Neutrophil (primary cell): ENCODE data around the gene ITGA2B.

Source experiments
- H3K27ac ChIP-seq: fragments of 200-600 bp; sonication (generic); 2 replicates; pipeline ENCODE4 v1.5.1; 2016; ENCODE audit warnings: mild to moderate bottlenecking, moderate library complexity
- H3K27me3 ChIP-seq: fragments of 200-600 bp; sonication (generic); 2 replicates; pipeline ENCODE4 v1.6.0; 2016; ENCODE audit warnings: mild to moderate bottlenecking
- H3K36me3 ChIP-seq: fragments of 200-600 bp; sonication (generic); 2 replicates; pipeline ENCODE4 v1.5.1; 2017
- H3K4me1 ChIP-seq, 2 experiments: fragments of 200-600 bp in 1 of 2; sonication (generic) in 1 of 2; 1 replicate in 1 of 2; 2 replicates in 1 of 2; pipeline versions ENCODE4 v1.5.1 to v1.6.1; 2013 to 2016; ENCODE audit warnings: low read depth in 1 of 2, low read length in 1 of 2, mild to moderate bottlenecking in 1 of 2, moderate library complexity in 1 of 2; ENCODE audit not compliant: control insufficient read depth in 1 of 2, insufficient read depth in 1 of 2
- H3K4me3 ChIP-seq, 2 experiments: fragments of 200-600 bp in 1 of 2; sonication (generic) in 1 of 2; 1 replicate in 1 of 2; 2 replicates in 1 of 2; pipeline ENCODE4 v1.5.1; 2013 to 2016; ENCODE audit warnings: low read depth in 1 of 2, low read length in 1 of 2, mild to moderate bottlenecking in 1 of 2, moderate library complexity in 1 of 2
- H3K9me3 ChIP-seq: fragments of 200-600 bp; sonication (generic); 2 replicates; pipeline ENCODE4 v1.5.1; 2016
- CTCF ChIP-seq: fragments of 200-600 bp; sonication (generic); IDR thresholded peaks from 2 replicates; pipeline ENCODE4 v1.5.1; 2016; ENCODE audit warnings: antibody characterized with exemption

Gene ITGA2B

GRCh38 chr17:44383363-44383762 is 6.1 kb downstream of the ITGA2B start:
- Histone ChIP-seq H3K4me3 (no peak overlapping the region), H3K9me3 (no peaks in the 10 kb centered on the region), H3K27me3 (peaks cover 73% of the 10 kb centered on the region), H3K36me3 (no peaks in the 10 kb centered on the region), H3K27ac (no peak overlapping the region), H3K4me1 (peaks cover 13 to 17% of the 10 kb centered on the region in 2 experiments)
- no peak for TF ChIP-seq CTCF

GRCh38 chr17:44382917-44383316 is 6.5 kb downstream of the ITGA2B start:
- Histone ChIP-seq H3K4me1 (peaks cover 13 to 17% of the 10 kb centered on the region in 2 experiments), H3K36me3 (no peaks in the 10 kb centered on the region), H3K4me3 (no peak overlapping the region), H3K9me3 (no peaks in the 10 kb centered on the region), H3K27me3 (peaks cover 69% of the 10 kb centered on the region), H3K27ac (no peak overlapping the region)
- TF ChIP-seq CTCF = no peak

DNA sequence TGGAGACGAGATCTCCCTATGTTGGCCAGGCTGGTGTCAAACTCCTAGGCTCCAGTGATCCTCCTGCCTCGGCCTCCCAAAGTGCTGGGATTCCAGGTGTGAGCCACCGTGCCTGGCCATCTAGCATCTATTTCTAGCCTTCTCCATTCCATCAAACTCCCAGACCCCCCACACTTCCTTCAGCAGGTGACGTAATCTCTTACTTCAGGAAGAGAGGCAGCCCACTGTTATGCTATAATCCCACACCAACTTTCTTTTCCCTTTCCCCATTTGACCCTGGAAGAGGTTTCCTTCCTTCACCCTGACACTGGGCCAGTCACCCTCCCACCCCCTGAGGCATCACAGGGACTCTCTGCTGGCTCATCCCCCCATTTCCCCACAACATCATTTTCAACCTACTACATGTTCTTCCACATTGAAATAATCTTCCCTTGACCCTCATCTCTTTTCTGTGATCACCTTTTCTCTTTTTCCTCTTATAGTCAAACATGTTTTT is 7.6 kb downstream of the ITGA2B start:
- Histone ChIP-seq H3K9me3 (no peaks in the 10 kb centered on the region), H3K36me3 (no peaks in the 10 kb centered on the region), H3K27ac (no peak overlapping the region), H3K4me3 (no peak overlapping the region), H3K4me1 (peaks cover 13 to 17% of the 10 kb centered on the region in 2 experiments), H3K27me3 (peaks cover 58% of the 10 kb centered on the region)
- TF ChIP-seq CTCF = no peak

DNA sequence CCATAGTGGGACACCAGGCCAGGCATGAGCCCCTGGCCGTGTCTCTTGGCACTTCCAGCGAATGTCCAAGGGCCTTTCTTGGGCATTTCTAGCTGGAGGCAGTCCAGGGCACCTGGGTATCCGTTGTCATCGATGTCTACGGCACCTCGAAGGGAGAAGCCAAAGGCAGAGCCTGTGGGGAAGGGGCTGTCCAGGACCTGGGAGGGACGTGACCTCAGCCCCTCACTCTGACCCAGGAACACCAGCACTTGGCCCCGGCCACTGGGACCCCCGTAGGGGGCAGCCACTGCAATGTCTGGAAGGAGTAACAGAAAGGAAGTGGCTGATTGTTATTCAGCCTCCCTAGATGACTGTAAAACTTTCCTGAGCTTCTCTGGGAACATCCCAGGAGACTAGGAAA is 8.7 kb downstream of the ITGA2B start:
- H3K27me3 ChIP-seq = peaks cover 50% of the 10 kb centered on the region

GRCh38 chr17:44379887-44380286 is 9.6 kb downstream of the ITGA2B start:
- Histone ChIP-seq H3K36me3 (no peaks in the 10 kb centered on the region), H3K9me3 (no peaks in the 10 kb centered on the region), H3K27me3 (peaks cover 50% of the 10 kb centered on the region), H3K27ac (no peak overlapping the region), H3K4me3 (no peak overlapping the region), H3K4me1 (peaks cover 3 to 5% of the 10 kb centered on the region in 2 experiments)
- no peak for TF ChIP-seq CTCF

More for the DNA sequence above, 8.7 kb downstream of the ITGA2B start:
- Histone ChIP-seq H3K36me3 (no peaks in the 10 kb centered on the region), H3K4me3 (no peak overlapping the region), H3K4me1 (peaks cover 12% of the 10 kb centered on the region in 2 experiments), H3K9me3 (no peaks in the 10 kb centered on the region), H3K27ac (no peak overlapping the region)
- TF ChIP-seq CTCF = no peak
